ENCODE data around the gene TAF1. TPM values are rescaled to one million over a fixed set of nuclear protein-coding genes. Genes with fewer than 3 reads are reported as not detected.
A peak's percentile ranks its signal among the peaks of the same experiment; 100 is the strongest.

TAF1 gene
- total and polyA plus RNA-seq, 2 of the 8 experiments (the other 6 are each of a cell fraction or from before 2014, with no cell fraction given): 6.3 to 30.2 TPM

DNA sequence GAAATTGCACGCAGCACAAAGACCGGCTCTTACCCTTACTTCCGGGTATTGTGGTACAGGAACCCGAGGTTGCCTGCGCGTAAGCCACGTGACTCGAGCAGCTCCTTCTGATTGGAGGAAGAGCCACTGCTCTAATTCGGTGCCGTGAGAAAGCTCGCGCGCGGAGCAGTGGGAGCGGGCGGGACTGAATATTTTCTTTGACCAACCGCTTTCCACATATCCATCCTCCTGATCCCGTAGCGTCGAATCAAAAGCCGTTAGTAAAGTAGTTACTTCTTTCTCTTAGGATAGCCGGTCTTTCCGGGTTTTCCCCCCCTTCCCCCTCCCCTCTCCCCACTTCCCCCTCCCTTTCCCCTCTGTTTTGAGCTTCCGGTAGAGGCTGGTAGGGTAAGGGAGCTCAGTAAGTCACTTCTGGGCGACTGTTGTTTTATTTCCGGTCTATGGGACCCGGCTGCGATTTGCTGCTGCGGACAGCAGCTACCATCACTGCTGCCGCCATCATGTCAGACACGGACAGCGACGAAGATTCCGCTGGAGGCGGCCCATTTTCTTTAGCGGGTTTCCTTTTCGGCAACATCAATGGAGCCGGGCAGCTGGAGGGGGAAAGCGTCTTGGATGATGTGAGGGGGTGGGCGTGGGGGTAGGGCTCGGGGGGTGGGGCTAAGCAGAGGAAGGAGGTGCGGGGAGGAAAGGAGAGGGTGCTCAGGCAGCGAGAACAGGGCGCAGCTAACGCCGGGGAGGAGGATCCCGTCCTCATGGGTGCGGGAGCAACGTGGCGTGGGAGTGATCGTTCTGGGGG, at the start of gene TAF1 (continued):
- TF ChIP-seq TBP (IDR thresholded peaks at IDR 0.05; ENCODE audit: low read depth, low read length): peak; percentile 75; the same call in 1 of the 2 replicates
- TF ChIP-seq RNF2 (IDR thresholded peaks at IDR 0.05; ENCODE audit: borderline replicate concordance, low read depth, low read length, missing control alignments, poor library complexity, severe bottlenecking): no peak
- TF ChIP-seq PHF8 (conservative IDR thresholded peaks at IDR 0.05; ENCODE audit: low read depth, low read length): no peak; the same call in 1 of the 2 replicates
- TF ChIP-seq POLR2A (IDR thresholded peaks at IDR 0.05; ENCODE audit: control extremely low read depth in 1 of 2, low read depth in 2 of 2, low read length in 2 of 2): peak; percentile 21 to 84; a peak in 2 of 3 replicates
- TF ChIP-seq BACH1 (IDR thresholded peaks at IDR 0.05; ENCODE audit: low read length): peak; percentile 72
- TF ChIP-seq ATF3 (IDR thresholded peaks at IDR 0.05; ENCODE audit: insufficient read depth, low read depth, low read length): 0 out of 2 replicates have a peak, but pooled peaks have one; percentile 9
- TF ChIP-seq CEBPB (IDR thresholded peaks at IDR 0.05; ENCODE audit: low read depth, low read length): no peak
- TF ChIP-seq, protein P1, sequence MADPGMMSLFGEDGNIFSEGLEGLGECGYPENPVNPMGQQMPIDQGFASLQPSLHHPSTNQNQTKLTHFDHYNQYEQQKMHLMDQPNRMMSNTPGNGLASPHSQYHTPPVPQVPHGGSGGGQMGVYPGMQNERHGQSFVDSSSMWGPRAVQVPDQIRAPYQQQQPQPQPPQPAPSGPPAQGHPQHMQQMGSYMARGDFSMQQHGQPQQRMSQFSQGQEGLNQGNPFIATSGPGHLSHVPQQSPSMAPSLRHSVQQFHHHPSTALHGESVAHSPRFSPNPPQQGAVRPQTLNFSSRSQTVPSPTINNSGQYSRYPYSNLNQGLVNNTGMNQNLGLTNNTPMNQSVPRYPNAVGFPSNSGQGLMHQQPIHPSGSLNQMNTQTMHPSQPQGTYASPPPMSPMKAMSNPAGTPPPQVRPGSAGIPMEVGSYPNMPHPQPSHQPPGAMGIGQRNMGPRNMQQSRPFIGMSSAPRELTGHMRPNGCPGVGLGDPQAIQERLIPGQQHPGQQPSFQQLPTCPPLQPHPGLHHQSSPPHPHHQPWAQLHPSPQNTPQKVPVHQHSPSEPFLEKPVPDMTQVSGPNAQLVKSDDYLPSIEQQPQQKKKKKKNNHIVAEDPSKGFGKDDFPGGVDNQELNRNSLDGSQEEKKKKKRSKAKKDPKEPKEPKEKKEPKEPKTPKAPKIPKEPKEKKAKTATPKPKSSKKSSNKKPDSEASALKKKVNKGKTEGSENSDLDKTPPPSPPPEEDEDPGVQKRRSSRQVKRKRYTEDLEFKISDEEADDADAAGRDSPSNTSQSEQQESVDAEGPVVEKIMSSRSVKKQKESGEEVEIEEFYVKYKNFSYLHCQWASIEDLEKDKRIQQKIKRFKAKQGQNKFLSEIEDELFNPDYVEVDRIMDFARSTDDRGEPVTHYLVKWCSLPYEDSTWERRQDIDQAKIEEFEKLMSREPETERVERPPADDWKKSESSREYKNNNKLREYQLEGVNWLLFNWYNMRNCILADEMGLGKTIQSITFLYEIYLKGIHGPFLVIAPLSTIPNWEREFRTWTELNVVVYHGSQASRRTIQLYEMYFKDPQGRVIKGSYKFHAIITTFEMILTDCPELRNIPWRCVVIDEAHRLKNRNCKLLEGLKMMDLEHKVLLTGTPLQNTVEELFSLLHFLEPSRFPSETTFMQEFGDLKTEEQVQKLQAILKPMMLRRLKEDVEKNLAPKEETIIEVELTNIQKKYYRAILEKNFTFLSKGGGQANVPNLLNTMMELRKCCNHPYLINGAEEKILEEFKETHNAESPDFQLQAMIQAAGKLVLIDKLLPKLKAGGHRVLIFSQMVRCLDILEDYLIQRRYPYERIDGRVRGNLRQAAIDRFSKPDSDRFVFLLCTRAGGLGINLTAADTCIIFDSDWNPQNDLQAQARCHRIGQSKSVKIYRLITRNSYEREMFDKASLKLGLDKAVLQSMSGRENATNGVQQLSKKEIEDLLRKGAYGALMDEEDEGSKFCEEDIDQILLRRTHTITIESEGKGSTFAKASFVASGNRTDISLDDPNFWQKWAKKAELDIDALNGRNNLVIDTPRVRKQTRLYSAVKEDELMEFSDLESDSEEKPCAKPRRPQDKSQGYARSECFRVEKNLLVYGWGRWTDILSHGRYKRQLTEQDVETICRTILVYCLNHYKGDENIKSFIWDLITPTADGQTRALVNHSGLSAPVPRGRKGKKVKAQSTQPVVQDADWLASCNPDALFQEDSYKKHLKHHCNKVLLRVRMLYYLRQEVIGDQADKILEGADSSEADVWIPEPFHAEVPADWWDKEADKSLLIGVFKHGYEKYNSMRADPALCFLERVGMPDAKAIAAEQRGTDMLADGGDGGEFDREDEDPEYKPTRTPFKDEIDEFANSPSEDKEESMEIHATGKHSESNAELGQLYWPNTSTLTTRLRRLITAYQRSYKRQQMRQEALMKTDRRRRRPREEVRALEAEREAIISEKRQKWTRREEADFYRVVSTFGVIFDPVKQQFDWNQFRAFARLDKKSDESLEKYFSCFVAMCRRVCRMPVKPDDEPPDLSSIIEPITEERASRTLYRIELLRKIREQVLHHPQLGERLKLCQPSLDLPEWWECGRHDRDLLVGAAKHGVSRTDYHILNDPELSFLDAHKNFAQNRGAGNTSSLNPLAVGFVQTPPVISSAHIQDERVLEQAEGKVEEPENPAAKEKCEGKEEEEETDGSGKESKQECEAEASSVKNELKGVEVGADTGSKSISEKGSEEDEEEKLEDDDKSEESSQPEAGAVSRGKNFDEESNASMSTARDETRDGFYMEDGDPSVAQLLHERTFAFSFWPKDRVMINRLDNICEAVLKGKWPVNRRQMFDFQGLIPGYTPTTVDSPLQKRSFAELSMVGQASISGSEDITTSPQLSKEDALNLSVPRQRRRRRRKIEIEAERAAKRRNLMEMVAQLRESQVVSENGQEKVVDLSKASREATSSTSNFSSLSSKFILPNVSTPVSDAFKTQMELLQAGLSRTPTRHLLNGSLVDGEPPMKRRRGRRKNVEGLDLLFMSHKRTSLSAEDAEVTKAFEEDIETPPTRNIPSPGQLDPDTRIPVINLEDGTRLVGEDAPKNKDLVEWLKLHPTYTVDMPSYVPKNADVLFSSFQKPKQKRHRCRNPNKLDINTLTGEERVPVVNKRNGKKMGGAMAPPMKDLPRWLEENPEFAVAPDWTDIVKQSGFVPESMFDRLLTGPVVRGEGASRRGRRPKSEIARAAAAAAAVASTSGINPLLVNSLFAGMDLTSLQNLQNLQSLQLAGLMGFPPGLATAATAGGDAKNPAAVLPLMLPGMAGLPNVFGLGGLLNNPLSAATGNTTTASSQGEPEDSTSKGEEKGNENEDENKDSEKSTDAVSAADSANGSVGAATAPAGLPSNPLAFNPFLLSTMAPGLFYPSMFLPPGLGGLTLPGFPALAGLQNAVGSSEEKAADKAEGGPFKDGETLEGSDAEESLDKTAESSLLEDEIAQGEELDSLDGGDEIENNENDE (IDR thresholded peaks at IDR 0.05; ENCODE audit: insufficient replicate concordance, low read length): no peak
- TF ChIP-seq SIRT6 (IDR thresholded peaks at IDR 0.05; ENCODE audit: low read length): no peak
- TF ChIP-seq CREB1 (IDR thresholded peaks at IDR 0.05): no peak

Data from H1 (cell line).